PC-9 (cell line): ENCODE measurements around the gene TBC1D9B. TPM values are rescaled to one million over a fixed set of nuclear protein-coding genes. Genes with fewer than 3 reads are reported as not detected.

Experiments
- BruUV-seq: library from RNA; stranded (reverse); fragments of 400-500 nt; replicated peaks from 2 replicates; lab custom pipeline; 2021; lab: Mats Ljungman, UMichigan
- CTCF ChIA-PET: fragments of 300-600 bp; sonication (Branson Sonifier 250); formaldehyde crosslinking; loops from one replicate; lab custom pipeline; 2022; ENCODE audit warnings: antibody characterized with exemption; lab: Charles Lee
- POLR2A ChIA-PET: fragments of 300-600 bp; sonication (Branson Sonifier 250); formaldehyde crosslinking; loops from one replicate; lab custom pipeline; 2022; ENCODE audit warnings: antibody characterized with exemption; ENCODE audit not compliant: unreplicated experiment; lab: Charles Lee
- DNase-seq, 2 experiments: peaks; one replicate each; pipeline versions ENCODE4 v3.0.0 to v3.0.0-alpha.2; 2015 to 2022; ENCODE audit warnings: mixed read lengths in 1 of 2
- H2AFZ ChIP-seq: fragments of 200-600 bp; sonication (generic); 2 replicates; pipeline ENCODE4 v1.8.1; 2017; ENCODE audit warnings: antibody characterized with exemption
- H3F3A ChIP-seq: fragments of 200-600 bp; sonication (generic); 2 replicates; pipeline ENCODE4 v1.8.1; 2017; ENCODE audit warnings: antibody characterized with exemption, mild to moderate bottlenecking, low read depth; ENCODE audit not compliant: insufficient read depth
- H3K27ac ChIP-seq: fragments of 200-600 bp; sonication (generic); 2 replicates; pipeline ENCODE4 v1.6.1; 2016; ENCODE audit warnings: mixed run types
- H3K27me3 ChIP-seq: fragments of 200-600 bp; sonication (generic); 2 replicates; pipeline ENCODE4 v1.6.1; 2016; ENCODE audit warnings: low read depth, mixed run types; ENCODE audit not compliant: insufficient read depth
- H3K36me3 ChIP-seq: fragments of 200-600 bp; sonication (generic); 2 replicates; pipeline ENCODE4 v1.6.1; 2016; ENCODE audit warnings: low read depth, mixed run types
- H3K4me1 ChIP-seq: fragments of 200-600 bp; sonication (generic); replicated peaks from 2 replicates; pipeline ENCODE4 v1.6.1; 2016; ENCODE audit warnings: mixed run types; ENCODE audit not compliant: insufficient read depth
- H3K4me2 ChIP-seq: fragments of 200-600 bp; sonication (generic); 2 replicates; pipeline ENCODE4 v1.6.1; 2017; ENCODE audit warnings: mixed run types
- H3K4me3 ChIP-seq: fragments of 200-600 bp; sonication (generic); 2 replicates; pipeline ENCODE4 v1.6.1; 2016; ENCODE audit warnings: mixed run types
- H3K79me2 ChIP-seq: fragments of 200-600 bp; sonication (generic); 2 replicates; pipeline ENCODE4 v1.6.1; 2017; ENCODE audit warnings: low read depth, mixed run types
- H3K9me2 ChIP-seq: fragments of 200-600 bp; sonication (generic); 2 replicates; pipeline ENCODE4 v1.8.1; 2017; ENCODE audit warnings: mild to moderate bottlenecking; ENCODE audit not compliant: insufficient read depth
- H3K9me3 ChIP-seq: fragments of 200-600 bp; sonication (generic); 2 replicates; pipeline ENCODE4 v1.8.1; 2016; ENCODE audit warnings: low read depth; ENCODE audit not compliant: insufficient read depth
- H4K20me1 ChIP-seq: fragments of 200-600 bp; sonication (generic); 2 replicates; pipeline ENCODE4 v1.8.1; 2017; ENCODE audit not compliant: insufficient read depth
- EZH2 ChIP-seq: fragments of 200-600 bp; sonication (generic); IDR thresholded peaks from 2 replicates; pipeline ENCODE4 v1.8.0; 2017; ENCODE audit warnings: antibody characterized with exemption, low read depth
- intact Hi-C: fragments of 100-400 bp; cut with micrococcal nuclease; formaldehyde crosslinking; loops from one replicate; pipeline ENCODE4 v1.10.0; 2022; ENCODE audit not compliant: unreplicated experiment
- total RNA-seq: library from RNA; stranded (reverse); gene quantifications from 2 replicates; pipeline ENCODE4 v1.2.3, GENCODE V29; 2021
- TF ChIP-seq, protein P1 (sequence below): fragments of 200-600 bp; sonication (generic); conservative IDR thresholded peaks from 2 replicates; pipeline ENCODE4 v1.6.1; 2017; ENCODE audit warnings: mixed run types, antibody characterized with exemption, mild to moderate bottlenecking, moderate library complexity

TBC1D9B gene
- total RNA-seq, 1 experiment from 2014 or later = 118 TPM

DNA sequence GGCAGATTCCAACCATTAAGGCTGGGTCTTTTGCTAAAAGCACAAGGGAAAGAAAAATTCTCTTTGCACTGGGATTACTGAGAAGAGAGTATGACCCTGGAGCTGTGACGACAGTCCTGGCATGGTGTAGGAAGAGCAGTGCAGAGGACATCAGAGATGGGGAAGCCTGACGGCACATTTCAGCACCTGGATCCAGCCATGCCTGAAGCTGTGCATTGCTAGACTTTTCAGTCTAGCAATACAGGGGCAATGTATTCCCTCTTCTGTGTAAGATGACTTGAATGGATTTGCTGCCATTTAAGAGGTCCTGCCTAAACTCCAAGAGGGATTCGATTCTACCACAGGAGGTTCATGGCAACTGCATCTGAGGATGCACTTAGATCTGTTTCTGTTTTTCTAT lies 36.7 kb downstream of the TBC1D9B start:
- POLR2A ChIA-PET = no interaction called here
- Histone ChIP-seq H2AFZ (no peak overlapping the region), H3F3A (no peaks in the 10 kb centered on the region), H4K20me1 (no peaks in the 10 kb centered on the region), H3K4me2 (no peak overlapping the region), H3K4me1 (no peaks in the 10 kb centered on the region), H3K9me3 (no peaks in the 10 kb centered on the region), H3K27me3 (no peaks in the 10 kb centered on the region), H3K9me2 (no peaks in the 10 kb centered on the region), H3K27ac (no peak overlapping the region), H3K36me3 (no peaks in the 10 kb centered on the region), H3K4me3 (no peak overlapping the region), H3K79me2 (no peaks in the 10 kb centered on the region)
- DNase-seq = no peak
- no TSS peak for BruUV-seq
- CTCF ChIA-PET = no interaction called here
- no peak for TF ChIP-seq EZH2
- TF ChIP-seq, protein P1, sequence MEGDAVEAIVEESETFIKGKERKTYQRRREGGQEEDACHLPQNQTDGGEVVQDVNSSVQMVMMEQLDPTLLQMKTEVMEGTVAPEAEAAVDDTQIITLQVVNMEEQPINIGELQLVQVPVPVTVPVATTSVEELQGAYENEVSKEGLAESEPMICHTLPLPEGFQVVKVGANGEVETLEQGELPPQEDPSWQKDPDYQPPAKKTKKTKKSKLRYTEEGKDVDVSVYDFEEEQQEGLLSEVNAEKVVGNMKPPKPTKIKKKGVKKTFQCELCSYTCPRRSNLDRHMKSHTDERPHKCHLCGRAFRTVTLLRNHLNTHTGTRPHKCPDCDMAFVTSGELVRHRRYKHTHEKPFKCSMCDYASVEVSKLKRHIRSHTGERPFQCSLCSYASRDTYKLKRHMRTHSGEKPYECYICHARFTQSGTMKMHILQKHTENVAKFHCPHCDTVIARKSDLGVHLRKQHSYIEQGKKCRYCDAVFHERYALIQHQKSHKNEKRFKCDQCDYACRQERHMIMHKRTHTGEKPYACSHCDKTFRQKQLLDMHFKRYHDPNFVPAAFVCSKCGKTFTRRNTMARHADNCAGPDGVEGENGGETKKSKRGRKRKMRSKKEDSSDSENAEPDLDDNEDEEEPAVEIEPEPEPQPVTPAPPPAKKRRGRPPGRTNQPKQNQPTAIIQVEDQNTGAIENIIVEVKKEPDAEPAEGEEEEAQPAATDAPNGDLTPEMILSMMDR = no peak
- intact Hi-C loops = no loop called here

GRCh38 chr5:179870403-179870903 lies 37.2 kb downstream of the TBC1D9B start:
- no peaks in the 10 kb centered on the region for H3K4me1 ChIP-seq
- no peaks in the 10 kb centered on the region for H3K36me3 ChIP-seq
- no peak overlapping the region for H3K4me3 ChIP-seq
- H3K9me3 ChIP-seq = no peaks in the 10 kb centered on the region
- no peak overlapping the region for H3K4me2 ChIP-seq
- H3K79me2 ChIP-seq = no peaks in the 10 kb centered on the region
- H2AFZ ChIP-seq = no peak overlapping the region
- no peak for DNase-seq
- ChIA-PET POLR2A (no interaction called here), CTCF (no interaction called here)
- BruUV-seq = no TSS peak
- intact Hi-C loops = no loop called here
- TF ChIP-seq, protein P1 = no peak
- no peak for TF ChIP-seq EZH2
- no peaks in the 10 kb centered on the region for H4K20me1 ChIP-seq
- no peak overlapping the region for H3K27ac ChIP-seq
- H3K27me3 ChIP-seq = no peaks in the 10 kb centered on the region
- H3F3A ChIP-seq = no peaks in the 10 kb centered on the region
- no peaks in the 10 kb centered on the region for H3K9me2 ChIP-seq

DNA sequence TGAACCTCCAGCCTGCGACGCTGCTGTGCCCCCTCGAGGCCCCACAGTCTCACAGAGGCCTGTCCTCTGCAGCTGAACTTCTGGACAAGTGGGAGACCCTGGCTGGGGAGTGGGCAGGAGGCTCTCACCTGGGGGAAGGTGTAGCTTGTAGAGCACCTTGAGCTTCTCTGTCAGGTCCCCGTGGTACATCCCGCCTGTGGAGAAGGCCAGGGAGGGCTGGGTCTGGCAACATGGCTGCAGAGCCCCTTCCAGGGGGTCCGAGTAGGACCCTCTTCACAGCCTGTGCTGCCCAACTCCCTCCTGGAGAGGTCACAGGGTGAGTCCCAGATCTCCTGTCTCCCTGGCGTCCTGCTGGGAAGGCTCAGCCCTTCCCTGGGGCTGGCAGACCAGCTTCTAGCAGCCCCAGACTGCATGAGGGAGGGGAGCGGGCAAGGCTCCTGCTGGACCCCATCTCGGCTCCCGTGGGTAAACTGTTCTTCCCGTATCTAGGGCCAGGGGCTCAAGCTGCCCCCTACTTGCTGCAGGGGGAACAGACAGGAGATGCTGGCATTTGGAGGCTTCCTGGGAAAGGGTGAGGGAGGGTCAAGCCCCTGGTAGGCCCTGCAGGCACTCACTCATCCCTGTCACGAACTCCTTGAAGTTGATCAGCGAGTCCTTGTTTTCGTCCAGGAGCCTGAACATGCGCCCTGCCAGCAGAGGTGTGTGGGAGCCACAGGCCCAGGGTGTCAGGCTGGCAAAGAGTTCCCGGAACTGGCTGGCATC lies 37.9 kb downstream of the TBC1D9B start:
- Histone ChIP-seq H3K27ac (no peak overlapping the region), H3F3A (no peaks in the 10 kb centered on the region), H3K4me2 (no peak overlapping the region), H3K4me1 (no peaks in the 10 kb centered on the region), H4K20me1 (no peaks in the 10 kb centered on the region), H2AFZ (no peak overlapping the region), H3K9me2 (no peaks in the 10 kb centered on the region), H3K36me3 (no peaks in the 10 kb centered on the region), H3K4me3 (no peak overlapping the region), H3K9me3 (no peaks in the 10 kb centered on the region), H3K27me3 (no peaks in the 10 kb centered on the region), H3K79me2 (no peaks in the 10 kb centered on the region)
- no peak for DNase-seq
- intact Hi-C loops = no loop called here
- no TSS peak for BruUV-seq
- no peak for TF ChIP-seq EZH2
- TF ChIP-seq, protein P1 = no peak
- ChIA-PET POLR2A (no interaction called here), CTCF (no interaction called here)
